HEK293 (cell line): ENCODE measurements around the gene TTLL5.

Experiments used
- CTCF ChIA-PET: fragments of 350-600 bp; formaldehyde crosslinking; extraction: SDS; loops from one replicate; lab custom pipeline; 2021; ENCODE audit warnings: antibody characterized with exemption; lab: Yijun Ruan, JAX
- POLR2A ChIA-PET: fragments of 300-600 bp; formaldehyde crosslinking; extraction: SDS; loops from one replicate; lab custom pipeline; 2020; ENCODE audit warnings: antibody characterized with exemption, inconsistent platforms; lab: Yijun Ruan, JAX
- H3K27ac ChIP-seq: fragments of 200-500 bp; sonication (Bioruptor generic); 2 replicates; pipeline ENCODE4 v1.5.1; 2014; ENCODE audit warnings: low read depth, low read length, control low read depth, inconsistent platforms; ENCODE audit errors: extremely low read depth
- H3K36me3 ChIP-seq, 2 experiments: fragments of 200-500 bp in 1 of 2; sonication (Bioruptor generic) in 1 of 2; 1 replicate in 1 of 2; 2 replicates in 1 of 2; pipeline ENCODE4 v1.5.1; 2014 to 2017; ENCODE audit warnings: inconsistent platforms in 2 of 2, low read length in 2 of 2; ENCODE audit not compliant: control insufficient read depth in 2 of 2, insufficient read depth in 1 of 2
- H3K4me1 ChIP-seq: fragments of 200-500 bp; sonication (Bioruptor generic); 2 replicates; pipeline ENCODE4 v1.5.1; 2014; ENCODE audit warnings: mild to moderate bottlenecking, low read length, inconsistent platforms; ENCODE audit not compliant: control insufficient read depth, insufficient read depth
- H3K4me3 ChIP-seq: 2 replicates; pipeline ENCODE4 v1.5.1; 2011; ENCODE audit warnings: low read depth, mild to moderate bottlenecking, control low read depth, low read length, moderate library complexity
- H3K9me3 ChIP-seq: fragments of 200-500 bp; sonication (Bioruptor generic); 2 replicates; pipeline ENCODE4 v1.5.1; 2014; ENCODE audit warnings: low read depth, low read length, inconsistent platforms; ENCODE audit not compliant: control insufficient read depth, insufficient read depth
- GLI4 ChIP-seq: fragments of 450-650 bp; formaldehyde crosslinking; IDR thresholded peaks from 2 replicates; pipeline ENCODE4 v1.5.1; 2016; ENCODE audit warnings: missing biosample characterization, missing genetic modification characterization
- HIC1 ChIP-seq: fragments of 450-650 bp; formaldehyde crosslinking; IDR thresholded peaks from 2 replicates; pipeline ENCODE4 v1.5.1; 2016; ENCODE audit warnings: missing biosample characterization, missing genetic modification characterization
- KLF9 ChIP-seq: fragments of 450-650 bp; formaldehyde crosslinking; IDR thresholded peaks from 2 replicates; pipeline ENCODE4 v1.5.1; 2016; ENCODE audit warnings: missing biosample characterization, missing genetic modification characterization, low read depth
- MZF1 ChIP-seq: fragments of 450-650 bp; formaldehyde crosslinking; IDR thresholded peaks from 2 replicates; pipeline ENCODE4 v1.5.1; 2017; ENCODE audit warnings: missing biosample characterization, missing genetic modification characterization, borderline replicate concordance
- OVOL3 ChIP-seq: fragments of 450-650 bp; formaldehyde crosslinking; IDR thresholded peaks from 2 replicates; pipeline ENCODE4 v1.5.1; 2016; ENCODE audit warnings: missing biosample characterization, missing genetic modification characterization
- RBAK ChIP-seq: fragments of 450-650 bp; formaldehyde crosslinking; IDR thresholded peaks from 2 replicates; pipeline ENCODE4 v1.5.1; 2016; ENCODE audit warnings: missing biosample characterization, missing genetic modification characterization
- SETDB1 ChIP-seq: IDR thresholded peaks from one replicate; pipeline ENCODE4 v1.6.1; 2017; ENCODE audit warnings: mild to moderate bottlenecking, low read length, moderate library complexity, mixed read lengths; ENCODE audit not compliant: insufficient read length
- WT1 ChIP-seq: fragments of 450-650 bp; formaldehyde crosslinking; IDR thresholded peaks from 2 replicates; pipeline ENCODE4 v1.5.1; 2016; ENCODE audit warnings: missing biosample characterization, missing genetic modification characterization
- ZBTB26 ChIP-seq: fragments of 450-650 bp; formaldehyde crosslinking; optimal IDR thresholded peaks from 2 replicates; pipeline ENCODE3; 2016; ENCODE audit warnings: missing biosample characterization, mild to moderate bottlenecking, missing genetic modification characterization
- ZNF146 ChIP-seq: fragments of 450-650 bp; formaldehyde crosslinking; IDR thresholded peaks from 2 replicates; pipeline ENCODE4 v1.5.1; 2016; ENCODE audit warnings: missing biosample characterization, missing genetic modification characterization
- ZNF211 ChIP-seq: fragments of 450-650 bp; formaldehyde crosslinking; IDR thresholded peaks from 2 replicates; pipeline ENCODE4 v1.5.1; 2016; ENCODE audit warnings: low read depth, missing biosample characterization, missing genetic modification characterization
- ZNF23 ChIP-seq: fragments of 450-650 bp; formaldehyde crosslinking; IDR thresholded peaks from 2 replicates; pipeline ENCODE4 v1.5.1; 2016; ENCODE audit warnings: missing biosample characterization, missing genetic modification characterization, borderline replicate concordance
- ZNF239 ChIP-seq: fragments of 450-650 bp; formaldehyde crosslinking; IDR thresholded peaks from 2 replicates; pipeline ENCODE4 v1.5.1; 2016; ENCODE audit warnings: missing biosample characterization, missing genetic modification characterization
- ZNF24 ChIP-seq: fragments of 450-650 bp; formaldehyde crosslinking; IDR thresholded peaks from 2 replicates; pipeline ENCODE4 v1.5.1; 2016; ENCODE audit warnings: missing biosample characterization, missing genetic modification characterization
- ZNF302 ChIP-seq: fragments of 450-650 bp; formaldehyde crosslinking; IDR thresholded peaks from 2 replicates; pipeline ENCODE4 v1.5.1; 2016; ENCODE audit warnings: missing biosample characterization, missing genetic modification characterization, low read depth
- ZNF398 ChIP-seq: fragments of 450-650 bp; formaldehyde crosslinking; IDR thresholded peaks from 2 replicates; pipeline ENCODE4 v1.5.1; 2017; ENCODE audit warnings: missing biosample characterization, missing genetic modification characterization
- ZNF404 ChIP-seq: fragments of 450-650 bp; formaldehyde crosslinking; IDR thresholded peaks from 2 replicates; pipeline ENCODE4 v1.5.1; 2017; ENCODE audit warnings: missing biosample characterization, missing genetic modification characterization
- ZNF513 ChIP-seq: fragments of 450-650 bp; IDR thresholded peaks from 2 replicates; pipeline ENCODE4 v1.5.1; 2018; ENCODE audit warnings: missing biosample characterization, missing genetic modification characterization
- ZNF561 ChIP-seq: fragments of 450-650 bp; IDR thresholded peaks from 2 replicates; pipeline ENCODE4 v1.5.1; 2018; ENCODE audit warnings: missing biosample characterization, missing genetic modification characterization, borderline replicate concordance
- ZNF626 ChIP-seq: fragments of 450-650 bp; sonication (Bioruptor Pico); formaldehyde crosslinking; IDR thresholded peaks from 2 replicates; pipeline ENCODE4 v1.5.1; 2018; ENCODE audit warnings: missing biosample characterization, missing genetic modification characterization, inconsistent platforms
- ZNF670 ChIP-seq: fragments of 450-650 bp; formaldehyde crosslinking; IDR thresholded peaks from 2 replicates; pipeline ENCODE4 v1.5.1; 2016; ENCODE audit warnings: missing biosample characterization, missing genetic modification characterization, low read depth
- ZNF692 ChIP-seq: fragments of 450-650 bp; formaldehyde crosslinking; IDR thresholded peaks from 2 replicates; pipeline ENCODE4 v1.5.1; 2016; ENCODE audit warnings: missing biosample characterization, missing genetic modification characterization
- ZNF777 ChIP-seq: fragments of 450-650 bp; formaldehyde crosslinking; IDR thresholded peaks from 2 replicates; pipeline ENCODE4 v1.5.1; 2017; ENCODE audit warnings: missing biosample characterization, missing genetic modification characterization, borderline replicate concordance
- ZSCAN16 ChIP-seq: fragments of 450-650 bp; formaldehyde crosslinking; IDR thresholded peaks from 2 replicates; pipeline ENCODE4 v1.5.1; 2016; ENCODE audit warnings: missing biosample characterization, missing genetic modification characterization

The TTLL5 gene

GRCh38 chr14:75805646-75806045, 144.6 kb downstream of the TTLL5 start:
- CTCF ChIA-PET = no interaction called here
- H3K36me3 ChIP-seq = peaks cover 5 to 14% of the 10 kb centered on the region in 2 experiments; a peak in 2 of 3 replicates
- POLR2A ChIA-PET = no interaction called here

GRCh38 chr14:75806352-75806832, 145.3 kb downstream of the TTLL5 start:
- Histone ChIP-seq H3K9me3 (no peaks in the 10 kb centered on the region), H3K27ac (no peak overlapping the region), H3K4me1 (no peaks in the 10 kb centered on the region), H3K36me3 (peaks cover 5 to 14% of the 10 kb centered on the region in 2 experiments; a peak in 2 of 3 replicates), H3K4me3 (no peak overlapping the region)
- TF ChIP-seq ZNF24 (tag by site-specific recombination) (no peak), ZNF211 (no peak), ZNF404 (tag by site-specific recombination) (no peak)
- POLR2A ChIA-PET = no interaction called here
- CTCF ChIA-PET = no interaction called here

More at GRCh38 chr14:75805646-75806045, 144.6 kb downstream of the TTLL5 start:
- Histone ChIP-seq H3K4me3 (no peak overlapping the region), H3K9me3 (no peaks in the 10 kb centered on the region), H3K27ac (no peak overlapping the region)
- TF ChIP-seq ZBTB26 (tag by site-specific recombination) (no peak), OVOL3 (tag by site-specific recombination) (no peak), RBAK (no peak), ZNF626 (tag by site-specific recombination) (no peak), ZNF513 (tag by site-specific recombination) (no peak), ZNF302 (no peak), ZSCAN16 (tag by site-specific recombination) (no peak), SETDB1 (no peak), ZNF146 (no peak), ZNF398 (tag by site-specific recombination) (no peak), ZNF561 (tag by site-specific recombination) (no peak)
- TF ChIP-seq, all 188 proteins: peak for 0
- no peaks in the 10 kb centered on the region for H3K4me1 ChIP-seq

GRCh38 chr14:75807667-75808360, 146.8 kb downstream of the TTLL5 start:
- H3K27ac ChIP-seq = no peak overlapping the region
- CTCF ChIA-PET = interaction anchor here (0.6 to 0.8 kb wide), 2 partner anchors 14 to 99 kb away, joined by 3 to 4 read pairs; no protein-coding TSS in a partner anchor
- peaks cover 5 to 15% of the 10 kb centered on the region in 2 experiments; a peak in 2 of 3 replicates for H3K36me3 ChIP-seq
- POLR2A ChIA-PET = no interaction called here
- H3K9me3 ChIP-seq = no peaks in the 10 kb centered on the region
- H3K4me1 ChIP-seq = no peaks in the 10 kb centered on the region
- no peak overlapping the region for H3K4me3 ChIP-seq
- TF ChIP-seq ZNF239 (tag by site-specific recombination) (no peak), GLI4 (tag by site-specific recombination) (no peak), MZF1 (tag by site-specific recombination) (no peak), ZNF692 (tag by site-specific recombination) (no peak), ZNF670 (tag by site-specific recombination) (no peak), WT1 (no peak), KLF9 (tag by site-specific recombination) (no peak), HIC1 (tag by site-specific recombination) (no peak), ZNF777 (no peak), ZNF23 (no peak)
